GM12878 (cell line): ENCODE measurements around the gene ZKSCAN7. TPM values are rescaled to one million over a fixed set of nuclear protein-coding genes. Genes with fewer than 3 reads are reported as not detected.

Source experiments
- ASH2L ChIP-seq: fragments of 300-600, 200-600 bp; sonication (generic); IDR thresholded peaks from 2 replicates; pipeline ENCODE4 v1.6.1; 2017; ENCODE audit warnings: low read depth, mild to moderate bottlenecking, borderline replicate concordance
- CHD4 ChIP-seq: fragments of 200-600 bp; sonication (generic); IDR thresholded peaks from 2 replicates; pipeline ENCODE4 v1.6.1; 2016; ENCODE audit warnings: mild to moderate bottlenecking
- EED ChIP-seq: sonication (generic); IDR thresholded peaks from 2 replicates; pipeline ENCODE4 v1.6.1; 2016; ENCODE audit warnings: antibody characterized with exemption, low read depth
- EGR1 ChIP-seq, 2 experiments: IDR thresholded peaks; 1 replicate in 1 of 2; 2 replicates in 1 of 2; pipeline ENCODE4 v1.6.1; 2011 to 2012; ENCODE audit warnings: low read depth in 2 of 2, low read length in 2 of 2, borderline replicate concordance in 1 of 2, mild to moderate bottlenecking in 1 of 2, moderate library complexity in 1 of 2
- MXI1 ChIP-seq: fragments of 150-350 bp; IDR thresholded peaks from 2 replicates; pipeline ENCODE4 v1.6.1; 2011; ENCODE audit warnings: low read depth, mild to moderate bottlenecking, inconsistent platforms, low read length, improper control_type of control experiment
- POLR2AphosphoS5 ChIP-seq: IDR thresholded peaks from 2 replicates; pipeline ENCODE4 v1.6.1; 2011; ENCODE audit warnings: mild to moderate bottlenecking, low read length, inconsistent platforms
- RAD21 ChIP-seq: IDR thresholded peaks from 2 replicates; pipeline ENCODE4 v1.6.1; 2011; ENCODE audit warnings: mild to moderate bottlenecking, low read depth, low read length, moderate library complexity; ENCODE audit not compliant: insufficient read depth
- SMC3 ChIP-seq: IDR thresholded peaks from 2 replicates; pipeline ENCODE4 v1.6.1; 2011; ENCODE audit warnings: low read length, improper control_type of control experiment, borderline replicate concordance
- SPI1 ChIP-seq: IDR thresholded peaks from 2 replicates; pipeline ENCODE4 v1.6.1; 2011; ENCODE audit warnings: low read depth, mild to moderate bottlenecking, low read length, moderate library complexity, borderline replicate concordance; ENCODE audit not compliant: insufficient read depth
- SRF ChIP-seq, 2 experiments: IDR thresholded peaks; 2 replicates each; pipeline ENCODE4 v1.6.1; 2011; ENCODE audit warnings: low read depth in 2 of 2, low read length in 2 of 2, mild to moderate bottlenecking in 1 of 2, moderate library complexity in 1 of 2
- TAF1 ChIP-seq: IDR thresholded peaks from 2 replicates; pipeline ENCODE4 v1.6.1; 2011; ENCODE audit warnings: mild to moderate bottlenecking, low read depth, low read length, borderline replicate concordance
- polyA plus RNA-seq, 11 experiments: library from polyadenylated mRNA; depleted of rRNA in 4 of 11; unstranded in 6 of 11; stranded (reverse) in 5 of 11; fragments of >200 nt; fragmentation: Nextera tagmentation in 4 of 11; fragmentation: Illumina TruSeq in 1 of 11; extraction: Ambion mirVana in 4 of 11; extraction: Trizol in 1 of 11; gene quantifications; 1 replicate in 1 of 11; 2 replicates in 10 of 11; pipeline versions ENCODE4 v1.2.1 to v1.2.3, GENCODE V29; 2011 to 2016; ENCODE audit warnings: inconsistent platforms in 2 of 11, missing spikeins in 2 of 11, low read depth in 1 of 11
- total RNA-seq, 4 experiments: library from RNA; depleted of rRNA in 3 of 4; stranded (reverse); fragments of >200 nt in 3 of 4; fragmentation: Illumina TruSeq in 1 of 4; extraction: Trizol in 1 of 4; gene quantifications; 2 replicates each; pipeline versions ENCODE4 v1.2.1 to v1.2.3, GENCODE V29; 2013 to 2021
- TF ChIP-seq, protein P1 (sequence below): fragments of 450-650 bp; IDR thresholded peaks from 2 replicates; pipeline ENCODE4 v1.6.1; 2017; ENCODE audit warnings: mild to moderate bottlenecking, moderate library complexity
- TF ChIP-seq, protein P2 (sequence below): IDR thresholded peaks from 2 replicates; pipeline ENCODE4 v1.6.1; 2012; ENCODE audit warnings: low read length, inconsistent platforms
- TF ChIP-seq, protein P3 (sequence below): fragments of 450-650 bp; formaldehyde crosslinking; IDR thresholded peaks from 2 replicates; pipeline ENCODE4 v1.4.0; 2020; ENCODE audit warnings: mild to moderate bottlenecking, moderate library complexity
- TF ChIP-seq, protein P4 (sequence below): fragments of 450-650 bp; IDR thresholded peaks from 2 replicates; pipeline ENCODE4 v1.6.1; 2016; ENCODE audit warnings: mild to moderate bottlenecking, moderate library complexity, borderline replicate concordance

ZKSCAN7 gene
- total and polyA plus RNA-seq, 10 of the 15 experiments (the other 5 are each of a cell fraction or from before 2014, with no cell fraction given), result 0.77 to 6.0 (median 3.5) TPM

DNA sequence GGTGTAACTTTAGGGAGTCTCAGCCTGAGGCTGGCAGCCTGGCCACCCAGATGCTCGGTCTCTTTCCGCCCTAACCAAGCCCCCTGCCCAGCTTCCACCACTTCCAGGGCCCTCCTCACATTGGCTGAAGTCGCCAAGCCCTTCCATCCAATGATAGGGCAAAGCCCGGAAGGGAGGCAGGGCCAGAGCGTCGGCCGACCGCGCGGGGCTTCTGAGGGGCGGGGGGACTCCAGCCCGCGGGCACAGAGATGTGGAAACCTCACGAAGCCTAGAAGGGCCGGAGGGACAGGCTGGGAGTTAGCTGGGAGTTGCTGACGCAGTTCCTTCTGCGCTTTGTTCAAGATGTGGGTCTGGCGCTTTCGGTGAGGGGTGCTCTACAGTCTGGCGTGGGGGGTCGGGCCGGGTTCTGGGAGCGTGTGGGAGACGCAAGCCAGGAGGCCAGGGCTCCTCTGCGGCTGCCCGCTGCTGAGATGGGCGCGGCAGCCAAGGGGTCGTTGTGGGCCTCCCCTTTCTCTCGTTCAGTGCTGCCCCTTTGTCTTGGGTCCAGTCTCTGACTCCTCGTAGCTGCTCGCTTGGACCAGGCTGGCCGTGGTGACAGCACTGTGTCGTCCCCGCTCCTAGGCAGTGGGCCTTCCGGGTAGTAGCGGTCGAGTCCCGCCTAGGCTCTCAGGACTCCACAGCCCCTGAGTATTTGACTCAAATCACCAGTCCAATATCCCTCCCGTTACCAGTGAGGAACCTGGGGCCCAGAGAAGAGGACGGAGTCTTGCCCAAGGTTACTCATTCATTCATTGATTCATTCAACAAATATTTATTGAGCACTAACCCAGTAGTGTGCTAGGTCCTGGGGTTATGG, 29.9 kb downstream of the ZKSCAN7 start, which contains the start of gene ZNF660 (continued):
- TF ChIP-seq, protein P1, sequence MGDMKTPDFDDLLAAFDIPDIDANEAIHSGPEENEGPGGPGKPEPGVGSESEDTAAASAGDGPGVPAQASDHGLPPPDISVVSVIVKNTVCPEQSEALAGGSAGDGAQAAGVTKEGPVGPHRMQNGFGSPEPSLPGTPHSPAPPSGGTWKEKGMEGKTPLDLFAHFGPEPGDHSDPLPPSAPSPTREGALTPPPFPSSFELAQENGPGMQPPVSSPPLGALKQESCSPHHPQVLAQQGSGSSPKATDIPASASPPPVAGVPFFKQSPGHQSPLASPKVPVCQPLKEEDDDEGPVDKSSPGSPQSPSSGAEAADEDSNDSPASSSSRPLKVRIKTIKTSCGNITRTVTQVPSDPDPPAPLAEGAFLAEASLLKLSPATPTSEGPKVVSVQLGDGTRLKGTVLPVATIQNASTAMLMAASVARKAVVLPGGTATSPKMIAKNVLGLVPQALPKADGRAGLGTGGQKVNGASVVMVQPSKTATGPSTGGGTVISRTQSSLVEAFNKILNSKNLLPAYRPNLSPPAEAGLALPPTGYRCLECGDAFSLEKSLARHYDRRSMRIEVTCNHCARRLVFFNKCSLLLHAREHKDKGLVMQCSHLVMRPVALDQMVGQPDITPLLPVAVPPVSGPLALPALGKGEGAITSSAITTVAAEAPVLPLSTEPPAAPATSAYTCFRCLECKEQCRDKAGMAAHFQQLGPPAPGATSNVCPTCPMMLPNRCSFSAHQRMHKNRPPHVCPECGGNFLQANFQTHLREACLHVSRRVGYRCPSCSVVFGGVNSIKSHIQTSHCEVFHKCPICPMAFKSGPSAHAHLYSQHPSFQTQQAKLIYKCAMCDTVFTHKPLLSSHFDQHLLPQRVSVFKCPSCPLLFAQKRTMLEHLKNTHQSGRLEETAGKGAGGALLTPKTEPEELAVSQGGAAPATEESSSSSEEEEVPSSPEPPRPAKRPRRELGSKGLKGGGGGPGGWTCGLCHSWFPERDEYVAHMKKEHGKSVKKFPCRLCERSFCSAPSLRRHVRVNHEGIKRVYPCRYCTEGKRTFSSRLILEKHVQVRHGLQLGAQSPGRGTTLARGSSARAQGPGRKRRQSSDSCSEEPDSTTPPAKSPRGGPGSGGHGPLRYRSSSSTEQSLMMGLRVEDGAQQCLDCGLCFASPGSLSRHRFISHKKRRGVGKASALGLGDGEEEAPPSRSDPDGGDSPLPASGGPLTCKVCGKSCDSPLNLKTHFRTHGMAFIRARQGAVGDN, result no peak
- TF ChIP-seq RAD21 (no peak), EGR1 (IDR thresholded peaks at IDR 0.05; ENCODE audit: borderline replicate concordance in 1 of 2, low read depth in 2 of 2, low read length in 2 of 2) (no peak), ASH2L (no peak), CHD4 (no peak), SRF (IDR thresholded peaks at IDR 0.05; ENCODE audit: low read depth in 2 of 2, low read length in 2 of 2) (no peak), SPI1 (no peak), TAF1 (no peak), SMC3 (no peak), EED (no peak), MXI1 (0 out of 2 replicates have a peak, but pooled peaks have one; percentile 37), POLR2AphosphoS5 (peak; percentile 64; the same call in 1 of the 2 replicates)
- TF ChIP-seq, protein P2, sequence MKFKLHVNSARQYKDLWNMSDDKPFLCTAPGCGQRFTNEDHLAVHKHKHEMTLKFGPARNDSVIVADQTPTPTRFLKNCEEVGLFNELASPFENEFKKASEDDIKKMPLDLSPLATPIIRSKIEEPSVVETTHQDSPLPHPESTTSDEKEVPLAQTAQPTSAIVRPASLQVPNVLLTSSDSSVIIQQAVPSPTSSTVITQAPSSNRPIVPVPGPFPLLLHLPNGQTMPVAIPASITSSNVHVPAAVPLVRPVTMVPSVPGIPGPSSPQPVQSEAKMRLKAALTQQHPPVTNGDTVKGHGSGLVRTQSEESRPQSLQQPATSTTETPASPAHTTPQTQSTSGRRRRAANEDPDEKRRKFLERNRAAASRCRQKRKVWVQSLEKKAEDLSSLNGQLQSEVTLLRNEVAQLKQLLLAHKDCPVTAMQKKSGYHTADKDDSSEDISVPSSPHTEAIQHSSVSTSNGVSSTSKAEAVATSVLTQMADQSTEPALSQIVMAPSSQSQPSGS, result no peak
- TF ChIP-seq, protein P3, sequence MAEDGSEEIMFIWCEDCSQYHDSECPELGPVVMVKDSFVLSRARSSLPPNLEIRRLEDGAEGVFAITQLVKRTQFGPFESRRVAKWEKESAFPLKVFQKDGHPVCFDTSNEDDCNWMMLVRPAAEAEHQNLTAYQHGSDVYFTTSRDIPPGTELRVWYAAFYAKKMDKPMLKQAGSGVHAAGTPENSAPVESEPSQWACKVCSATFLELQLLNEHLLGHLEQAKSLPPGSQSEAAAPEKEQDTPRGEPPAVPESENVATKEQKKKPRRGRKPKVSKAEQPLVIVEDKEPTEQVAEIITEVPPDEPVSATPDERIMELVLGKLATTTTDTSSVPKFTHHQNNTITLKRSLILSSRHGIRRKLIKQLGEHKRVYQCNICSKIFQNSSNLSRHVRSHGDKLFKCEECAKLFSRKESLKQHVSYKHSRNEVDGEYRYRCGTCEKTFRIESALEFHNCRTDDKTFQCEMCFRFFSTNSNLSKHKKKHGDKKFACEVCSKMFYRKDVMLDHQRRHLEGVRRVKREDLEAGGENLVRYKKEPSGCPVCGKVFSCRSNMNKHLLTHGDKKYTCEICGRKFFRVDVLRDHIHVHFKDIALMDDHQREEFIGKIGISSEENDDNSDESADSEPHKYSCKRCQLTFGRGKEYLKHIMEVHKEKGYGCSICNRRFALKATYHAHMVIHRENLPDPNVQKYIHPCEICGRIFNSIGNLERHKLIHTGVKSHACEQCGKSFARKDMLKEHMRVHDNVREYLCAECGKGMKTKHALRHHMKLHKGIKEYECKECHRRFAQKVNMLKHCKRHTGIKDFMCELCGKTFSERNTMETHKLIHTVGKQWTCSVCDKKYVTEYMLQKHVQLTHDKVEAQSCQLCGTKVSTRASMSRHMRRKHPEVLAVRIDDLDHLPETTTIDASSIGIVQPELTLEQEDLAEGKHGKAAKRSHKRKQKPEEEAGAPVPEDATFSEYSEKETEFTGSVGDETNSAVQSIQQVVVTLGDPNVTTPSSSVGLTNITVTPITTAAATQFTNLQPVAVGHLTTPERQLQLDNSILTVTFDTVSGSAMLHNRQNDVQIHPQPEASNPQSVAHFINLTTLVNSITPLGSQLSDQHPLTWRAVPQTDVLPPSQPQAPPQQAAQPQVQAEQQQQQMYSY (CRISPR knock-in tag), result no peak
- TF ChIP-seq, protein P4, sequence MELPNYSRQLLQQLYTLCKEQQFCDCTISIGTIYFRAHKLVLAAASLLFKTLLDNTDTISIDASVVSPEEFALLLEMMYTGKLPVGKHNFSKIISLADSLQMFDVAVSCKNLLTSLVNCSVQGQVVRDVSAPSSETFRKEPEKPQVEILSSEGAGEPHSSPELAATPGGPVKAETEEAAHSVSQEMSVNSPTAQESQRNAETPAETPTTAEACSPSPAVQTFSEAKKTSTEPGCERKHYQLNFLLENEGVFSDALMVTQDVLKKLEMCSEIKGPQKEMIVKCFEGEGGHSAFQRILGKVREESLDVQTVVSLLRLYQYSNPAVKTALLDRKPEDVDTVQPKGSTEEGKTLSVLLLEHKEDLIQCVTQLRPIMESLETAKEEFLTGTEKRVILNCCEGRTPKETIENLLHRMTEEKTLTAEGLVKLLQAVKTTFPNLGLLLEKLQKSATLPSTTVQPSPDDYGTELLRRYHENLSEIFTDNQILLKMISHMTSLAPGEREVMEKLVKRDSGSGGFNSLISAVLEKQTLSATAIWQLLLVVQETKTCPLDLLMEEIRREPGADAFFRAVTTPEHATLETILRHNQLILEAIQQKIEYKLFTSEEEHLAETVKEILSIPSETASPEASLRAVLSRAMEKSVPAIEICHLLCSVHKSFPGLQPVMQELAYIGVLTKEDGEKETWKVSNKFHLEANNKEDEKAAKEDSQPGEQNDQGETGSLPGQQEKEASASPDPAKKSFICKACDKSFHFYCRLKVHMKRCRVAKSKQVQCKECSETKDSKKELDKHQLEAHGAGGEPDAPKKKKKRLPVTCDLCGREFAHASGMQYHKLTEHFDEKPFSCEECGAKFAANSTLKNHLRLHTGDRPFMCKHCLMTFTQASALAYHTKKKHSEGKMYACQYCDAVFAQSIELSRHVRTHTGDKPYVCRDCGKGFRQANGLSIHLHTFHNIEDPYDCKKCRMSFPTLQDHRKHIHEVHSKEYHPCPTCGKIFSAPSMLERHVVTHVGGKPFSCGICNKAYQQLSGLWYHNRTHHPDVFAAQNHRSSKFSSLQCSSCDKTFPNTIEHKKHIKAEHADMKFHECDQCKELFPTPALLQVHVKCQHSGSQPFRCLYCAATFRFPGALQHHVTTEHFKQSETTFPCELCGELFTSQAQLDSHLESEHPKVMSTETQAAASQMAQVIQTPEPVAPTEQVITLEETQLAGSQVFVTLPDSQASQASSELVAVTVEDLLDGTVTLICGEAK, result no peak; the same call in 1 of the 2 replicates
